Mesothelial cell of epicardium (in vitro differentiated cells): Measurements from ENCODE around the gene UBA3. TPM values are rescaled to one million over a fixed set of nuclear protein-coding genes. Genes with fewer than 3 reads are reported as not detected.

ENCODE experiments used
- DNase-seq, 2 experiments: peaks; one replicate each; pipeline ENCODE4 v3.0.0; 2021; ENCODE audit warnings: low spot score in 2 of 2; ENCODE audit not compliant: unreplicated experiment in 2 of 2
- H3K27ac Mint-ChIP-seq: 2 replicates; pipeline ENCODE4 v1.8.0; 2021; ENCODE audit warnings: mixed read lengths
- H3K27me3 Mint-ChIP-seq: 2 replicates; pipeline ENCODE4 v1.8.0; 2021; ENCODE audit warnings: low read depth, mixed read lengths
- H3K36me3 Mint-ChIP-seq: 2 replicates; pipeline ENCODE4 v1.8.0; 2021; ENCODE audit warnings: mixed read lengths
- H3K4me1 Mint-ChIP-seq: 2 replicates; pipeline ENCODE4 v1.8.0; 2021; ENCODE audit warnings: mixed read lengths
- H3K4me3 Mint-ChIP-seq: 2 replicates; pipeline ENCODE4 v1.8.0; 2021; ENCODE audit warnings: mild to moderate bottlenecking, moderate library complexity, mixed read lengths
- H3K9me3 Mint-ChIP-seq: 2 replicates; pipeline ENCODE4 v1.8.0; 2021; ENCODE audit warnings: mixed read lengths
- CTCF ChIP-seq: fragments of 200-600 bp; sonication (generic); IDR thresholded peaks from one replicate; pipeline ENCODE4 v1.5.0; 2021; ENCODE audit warnings: antibody characterized with exemption; ENCODE audit not compliant: unreplicated experiment
- total RNA-seq: library from RNA; stranded (reverse); gene quantifications from 3 replicates; pipeline ENCODE4 v1.2.1, GENCODE V29; 2021

Gene UBA3
- total RNA-seq, 1 donor from 2014 or later: 62.1 TPM

DNA sequence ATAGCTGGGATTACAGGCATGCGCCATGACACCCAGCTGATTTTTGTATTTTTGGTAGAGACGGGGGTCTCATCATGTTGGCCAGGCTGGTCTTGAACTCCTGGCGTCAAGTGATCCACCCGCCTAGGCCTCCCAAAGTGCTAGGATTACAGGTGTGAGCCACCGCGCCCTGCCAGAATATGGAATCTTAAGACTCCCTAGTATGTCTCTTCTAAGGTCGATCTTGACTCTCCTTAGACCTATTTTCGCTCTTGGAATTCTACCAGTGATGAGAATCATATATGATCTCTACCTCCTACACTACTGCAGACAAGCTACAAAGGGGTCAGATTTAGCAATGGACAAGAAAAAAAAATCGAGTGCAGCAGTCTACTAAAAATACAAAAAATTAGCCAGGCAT is 47.4 kb downstream of the UBA3 start:
- no peak overlapping the region for H3K4me3 Mint-ChIP-seq
- no peak for TF ChIP-seq CTCF
- H3K27me3 Mint-ChIP-seq: no peaks in the 10 kb centered on the region
- H3K4me1 Mint-ChIP-seq: no peaks in the 10 kb centered on the region
- no peak overlapping the region for H3K27ac Mint-ChIP-seq
- DNase-seq: no peak
- H3K36me3 Mint-ChIP-seq: peaks cover 48% of the 10 kb centered on the region
- no peaks in the 10 kb centered on the region for H3K9me3 Mint-ChIP-seq

- Mint-ChIP-seq H3K27ac (peak overlapping the region; percentile 47), H3K4me3 (no peak overlapping the region), H3K9me3 (no peaks in the 10 kb centered on the region), H3K27me3 (no peaks in the 10 kb centered on the region), H3K36me3 (peaks cover 50% of the 10 kb centered on the region), H3K4me1 (no peaks in the 10 kb centered on the region)
- DNase-seq: no peak
- no peak for TF ChIP-seq CTCF
Observed at GRCh38 chr3:69032142-69032541, 48.0 kb downstream of the UBA3 start.

- Mint-ChIP-seq H3K4me3 (no peak overlapping the region), H3K27ac (no peak overlapping the region), H3K36me3 (peaks cover 48% of the 10 kb centered on the region), H3K9me3 (no peaks in the 10 kb centered on the region), H3K27me3 (no peaks in the 10 kb centered on the region), H3K4me1 (no peaks in the 10 kb centered on the region)
- TF ChIP-seq CTCF: no peak
- DNase-seq: no peak
Observed at GRCh38 chr3:69031635-69032034, 48.5 kb downstream of the UBA3 start.

DNA sequence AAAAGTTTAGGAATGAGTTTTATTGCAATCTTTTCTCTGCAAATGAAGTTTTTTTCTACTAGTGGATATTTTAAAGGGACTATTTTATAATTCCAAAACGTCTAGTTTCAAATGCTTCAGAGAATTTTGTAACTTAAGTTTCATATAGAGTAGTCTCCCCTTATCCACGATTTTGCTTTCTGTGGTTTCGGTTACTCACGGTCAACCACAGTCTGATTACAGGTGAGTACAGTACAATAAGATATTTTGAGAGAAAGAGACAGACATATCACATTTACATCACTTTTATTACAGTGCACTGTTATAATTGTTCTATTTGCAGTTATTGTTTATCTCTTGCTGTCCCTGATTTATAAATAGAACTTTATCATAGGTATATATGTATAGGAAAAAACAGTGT is 59.3 kb downstream of the UBA3 start:
- no peak overlapping the region for H3K4me3 Mint-ChIP-seq
- no peaks in the 10 kb centered on the region for H3K9me3 Mint-ChIP-seq
- peaks cover 16% of the 10 kb centered on the region for H3K36me3 Mint-ChIP-seq
- no peak for TF ChIP-seq CTCF
- H3K27ac Mint-ChIP-seq: no peak overlapping the region
- DNase-seq: no peak
- H3K4me1 Mint-ChIP-seq: no peaks in the 10 kb centered on the region
- H3K27me3 Mint-ChIP-seq: no peaks in the 10 kb centered on the region

DNA sequence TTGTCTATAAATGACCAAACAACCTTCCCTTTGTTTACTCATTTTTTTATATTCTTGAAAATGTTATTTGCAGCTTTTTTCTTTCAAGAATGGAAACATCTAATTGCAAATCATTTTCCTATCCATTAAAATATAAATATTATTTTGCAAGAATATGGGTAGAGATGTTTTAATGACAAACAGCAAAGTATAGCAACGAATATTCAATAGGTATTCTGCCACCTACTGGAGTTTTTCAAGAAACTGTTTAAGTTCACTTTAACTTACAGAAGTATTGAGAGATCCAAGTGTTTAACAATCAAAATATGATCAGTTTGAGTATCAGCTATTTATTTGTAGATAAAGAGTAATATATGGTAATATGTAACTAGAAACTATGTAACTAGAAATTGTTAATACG is 59.7 kb downstream of the UBA3 start:
- Mint-ChIP-seq H3K36me3 (peaks cover 12% of the 10 kb centered on the region), H3K27ac (no peak overlapping the region), H3K4me1 (no peaks in the 10 kb centered on the region), H3K27me3 (no peaks in the 10 kb centered on the region), H3K9me3 (no peaks in the 10 kb centered on the region), H3K4me3 (no peak overlapping the region)
- TF ChIP-seq CTCF: no peak
- DNase-seq: no peak

GRCh38 chr3:69016901-69017300 is 63.3 kb downstream of the UBA3 start:
- H3K36me3 Mint-ChIP-seq: peaks cover 8% of the 10 kb centered on the region
- no peaks in the 10 kb centered on the region for H3K9me3 Mint-ChIP-seq
- no peak for TF ChIP-seq CTCF
- peaks cover 14% of the 10 kb centered on the region for H3K4me1 Mint-ChIP-seq
- no peak overlapping the region for H3K4me3 Mint-ChIP-seq
- no peak for DNase-seq
- no peaks in the 10 kb centered on the region for H3K27me3 Mint-ChIP-seq
- no peak overlapping the region for H3K27ac Mint-ChIP-seq
